Prostate gland (tissue), 2 donors: ENCODE measurements around the gene AKAP12. TPM values are rescaled to one million over a fixed set of nuclear protein-coding genes. Genes with fewer than 3 reads are reported as not detected.

Experiments
- DNase-seq: peaks from one replicate; pipeline ENCODE4 v3.0.0-alpha.2; 2019; ENCODE audit warnings: low spot score
- H3K27ac ChIP-seq, 2 donors: fragments of 200-600 bp; sonication (generic); 2 replicates each; pipeline ENCODE4 v1.5.1; 2017 to 2019
- H3K27me3 ChIP-seq: fragments of 200-600 bp; sonication (generic); replicated peaks from 2 replicates; pipeline ENCODE4 v1.5.1; 2019; ENCODE audit not compliant: insufficient read depth
- H3K36me3 ChIP-seq, 2 donors: fragments of 200-600 bp; sonication (generic); 1 replicate in 1 of 2; 2 replicates in 1 of 2; pipeline versions ENCODE4 v1.5.1 to v1.8.1; 2017 to 2019
- H3K4me1 ChIP-seq: fragments of 200-600 bp; sonication (generic); replicated peaks from 2 replicates; pipeline ENCODE4 v1.5.1; 2019
- H3K4me3 ChIP-seq, 2 donors: fragments of 200-600 bp; sonication (generic); 2 replicates each; pipeline ENCODE4 v1.5.1; 2017 to 2019
- H3K9me3 ChIP-seq: fragments of 200-600 bp; sonication (generic); 2 replicates; pipeline ENCODE4 v1.5.1; 2017
- CTCF ChIP-seq, 4 experiments: fragments of 200-600 bp in 2 of 4; fragments of 450-650 bp in 2 of 4; sonication (generic) in 2 of 4; IDR thresholded peaks; 1 replicate in 3 of 4; 2 replicates in 1 of 4; pipeline ENCODE4 v1.5.1; 2016 to 2019; ENCODE audit warnings: antibody characterized with exemption in 4 of 4, mild to moderate bottlenecking in 2 of 4, moderate library complexity in 2 of 4
- POLR2A ChIP-seq: fragments of 450-650 bp; IDR thresholded peaks from one replicate; pipeline ENCODE4 v1.6.1; 2016; ENCODE audit warnings: antibody characterized with exemption, mild to moderate bottlenecking
- POLR2AphosphoS5 ChIP-seq: sonication (generic); formaldehyde crosslinking; IDR thresholded peaks from one replicate; pipeline ENCODE4 v1.6.1; 2017; ENCODE audit warnings: antibody characterized with exemption
- WGBS: methylation state at CpG from one replicate; pipeline ENCODE4 v1.1.5; 2018; 5-methylcytosine and 5-hydroxymethylcytosine counted together
- intact Hi-C: fragments of 100-400 bp; cut with DNase I; formaldehyde crosslinking; loops from one replicate; pipeline ENCODE4 v1.14.2; 2022
- small RNA-seq, 2 donors: library from RNA; depleted of rRNA; stranded (forward); fragments of <200 nt; gene quantifications; one replicate each; pipeline ENCODE3, GENCODE V24; 2016
- total RNA-seq, 2 donors: library from RNA; depleted of rRNA; stranded (reverse); fragments of >200 nt; gene quantifications; one replicate each; pipeline ENCODE4 v1.1.0, GENCODE V29; 2016

The AKAP12 gene
- total RNA-seq, 2 donors from 2014 or later: 29.4 to 159 TPM

- H3K36me3 ChIP-seq: no peaks in the 10 kb centered on the region
- 59% methylated on average over 3 of the region's 3 CpGs for WGBS
- no peaks in the 10 kb centered on the region for H3K9me3 ChIP-seq
- H3K27ac ChIP-seq: no peak overlapping the region
- DNase-seq: no peak
- H3K27me3 ChIP-seq: no peaks in the 10 kb centered on the region
- TF ChIP-seq POLR2AphosphoS5: no peak
- no peak for TF ChIP-seq CTCF (IDR thresholded peaks at IDR 0.05)
- TF ChIP-seq POLR2A: no peak
- H3K4me3 ChIP-seq: no peak overlapping the region
- intact Hi-C loops: no loop called here
- no peaks in the 10 kb centered on the region for H3K4me1 ChIP-seq
Observed at GRCh38 chr6:151399679-151400078, 159.9 kb downstream of the AKAP12 start.

GRCh38 chr6:151400473-151400872 lies 160.7 kb downstream of the AKAP12 start:
- 54% methylated on average over 6 of the region's 6 CpGs for WGBS
- Histone ChIP-seq H3K4me3 (no peak overlapping the region), H3K9me3 (no peaks in the 10 kb centered on the region), H3K27me3 (no peaks in the 10 kb centered on the region), H3K27ac (no peak overlapping the region), H3K36me3 (no peaks in the 10 kb centered on the region), H3K4me1 (no peaks in the 10 kb centered on the region)
- no peak for DNase-seq
- intact Hi-C loops: no loop called here
- no peak for TF ChIP-seq CTCF (IDR thresholded peaks at IDR 0.05)
- no peak for TF ChIP-seq POLR2AphosphoS5
- no peak for TF ChIP-seq POLR2A

GRCh38 chr6:151402228-151402627 lies 162.5 kb downstream of the AKAP12 start:
- no peaks in the 10 kb centered on the region for H3K9me3 ChIP-seq
- no peaks in the 10 kb centered on the region for H3K36me3 ChIP-seq
- no peak overlapping the region for H3K4me3 ChIP-seq
- H3K27me3 ChIP-seq: no peaks in the 10 kb centered on the region
- 92% methylated on average over 1 of the region's 1 CpG for WGBS
- TF ChIP-seq CTCF (IDR thresholded peaks at IDR 0.05) (no peak), POLR2A (no peak), POLR2AphosphoS5 (no peak)
- intact Hi-C loops: no loop called here
- no peaks in the 10 kb centered on the region for H3K4me1 ChIP-seq
- no peak overlapping the region for H3K27ac ChIP-seq
- DNase-seq: no peak

- DNase-seq: no peak
- no peak for TF ChIP-seq CTCF (IDR thresholded peaks at IDR 0.05)
- TF ChIP-seq POLR2AphosphoS5: no peak
- TF ChIP-seq POLR2A: no peak
- no peak overlapping the region for H3K27ac ChIP-seq
- H3K9me3 ChIP-seq: no peaks in the 10 kb centered on the region
- WGBS: 88% methylated on average over 4 of the region's 4 CpGs
- no peaks in the 10 kb centered on the region for H3K27me3 ChIP-seq
- H3K36me3 ChIP-seq: no peaks in the 10 kb centered on the region
- H3K4me3 ChIP-seq: no peak overlapping the region
- intact Hi-C loops: no loop called here
- no peaks in the 10 kb centered on the region for H3K4me1 ChIP-seq
Observed at GRCh38 chr6:151403919-151404308, 164.1 kb downstream of the AKAP12 start.

Small RNA genes lying within 50 kb of the gene (small RNA-seq; reads per million reads assigned to genes)
- 0 reads per million in 2 donors for gene RF00019
- 0 reads per million in 2 donors for gene RNU6-1247P
- gene RNU6-300P: 0 reads per million in 2 donors
- gene RNY4P20: 1.3 to 3.1 reads per million in 2 donors

Other genes starting within 250 kb of the AKAP12 start
- 10 to 100 TPM in 1 of 2 donors, 1 to 10 TPM in 1; 8.1 to 13.6 TPM for gene ZBTB2, start 151.6 kb downstream of the AKAP12 start, total RNA-seq
- gene RMND1, start 212.2 kb downstream of the AKAP12 start, total RNA-seq: 10 to 100 TPM; 17.1 to 22.9 TPM